Hepatocyte (in vitro differentiated cells): Measurements from ENCODE around the gene CRMP1.

Source experiments
- EZH2phosphoT487 ChIP-seq: fragments of 200-600 bp; sonication (generic); IDR thresholded peaks from one replicate; pipeline ENCODE4 v1.6.1; 2018; ENCODE audit warnings: antibody characterized with exemption, mild to moderate bottlenecking, low read depth, moderate library complexity; ENCODE audit not compliant: unreplicated experiment, severe bottlenecking
- TF ChIP-seq, protein P1 (sequence below): fragments of 200-600 bp; sonication (generic); IDR thresholded peaks from 2 replicates; pipeline ENCODE4 v1.5.1; 2016; ENCODE audit warnings: antibody characterized with exemption, mild to moderate bottlenecking; ENCODE audit not compliant: poor library complexity

DNA sequence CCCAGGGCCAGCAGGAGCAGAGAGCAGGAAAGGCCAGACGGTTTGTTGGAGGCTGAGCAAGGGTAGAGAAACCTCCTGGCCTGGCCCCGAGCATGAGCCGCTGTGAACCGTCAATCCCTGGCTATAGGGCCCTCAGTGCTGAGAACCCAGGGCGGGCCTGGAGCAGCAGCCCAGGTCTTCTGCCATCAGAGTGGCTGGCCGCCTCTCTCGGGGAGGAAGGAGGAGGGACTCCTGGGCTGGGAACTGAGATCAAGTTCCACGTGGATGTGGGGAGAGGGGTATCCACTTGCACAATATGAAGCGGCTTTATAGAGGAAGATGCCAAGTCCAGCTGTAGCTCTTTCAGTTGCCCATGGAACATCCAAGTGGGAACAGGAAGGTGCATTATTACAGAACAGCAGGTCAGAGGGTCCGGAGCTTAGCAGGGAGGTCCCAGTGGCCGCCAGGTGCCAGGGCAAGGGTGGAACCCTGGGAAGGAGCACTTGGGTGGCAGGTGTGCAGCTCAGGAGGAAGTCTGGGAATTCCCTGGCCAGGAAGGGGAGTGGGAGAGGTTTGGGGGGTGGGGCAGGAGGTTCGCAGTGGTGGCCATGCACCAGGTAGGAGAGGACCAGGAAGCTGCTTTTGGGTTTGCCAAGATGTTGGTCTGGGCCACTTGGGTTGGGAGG is 31.7 kb upstream of the CRMP1 start:
- TF ChIP-seq, protein P1, sequence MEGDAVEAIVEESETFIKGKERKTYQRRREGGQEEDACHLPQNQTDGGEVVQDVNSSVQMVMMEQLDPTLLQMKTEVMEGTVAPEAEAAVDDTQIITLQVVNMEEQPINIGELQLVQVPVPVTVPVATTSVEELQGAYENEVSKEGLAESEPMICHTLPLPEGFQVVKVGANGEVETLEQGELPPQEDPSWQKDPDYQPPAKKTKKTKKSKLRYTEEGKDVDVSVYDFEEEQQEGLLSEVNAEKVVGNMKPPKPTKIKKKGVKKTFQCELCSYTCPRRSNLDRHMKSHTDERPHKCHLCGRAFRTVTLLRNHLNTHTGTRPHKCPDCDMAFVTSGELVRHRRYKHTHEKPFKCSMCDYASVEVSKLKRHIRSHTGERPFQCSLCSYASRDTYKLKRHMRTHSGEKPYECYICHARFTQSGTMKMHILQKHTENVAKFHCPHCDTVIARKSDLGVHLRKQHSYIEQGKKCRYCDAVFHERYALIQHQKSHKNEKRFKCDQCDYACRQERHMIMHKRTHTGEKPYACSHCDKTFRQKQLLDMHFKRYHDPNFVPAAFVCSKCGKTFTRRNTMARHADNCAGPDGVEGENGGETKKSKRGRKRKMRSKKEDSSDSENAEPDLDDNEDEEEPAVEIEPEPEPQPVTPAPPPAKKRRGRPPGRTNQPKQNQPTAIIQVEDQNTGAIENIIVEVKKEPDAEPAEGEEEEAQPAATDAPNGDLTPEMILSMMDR: no peak
- TF ChIP-seq EZH2phosphoT487: no peak
